ENCODE measurements around the gene RBMXL3. TPM values are rescaled to one million over a fixed set of nuclear protein-coding genes. Genes with fewer than 3 reads are reported as not detected.
"Not testable (repeated sequence)": the region's sequence is repeated elsewhere in the genome, so short reads cannot be mapped to it uniquely, and the experiment has no call there.

RBMXL3 gene
- total RNA-seq, 4 donors from 2014 or later = not detected

- 92% methylated on average over 64 of the region's 64 CpGs; no CpG with 5 or more reads in 1 of the 2 donors for WGBS, 2 donors (ENCODE audit: low coverage in 1 of 2)
- DNase-seq = no peak
- Histone ChIP-seq H3K27ac (no peak overlapping the region), H3K9me3 (no peaks in the 10 kb centered on the region), H3K4me3 (no peak overlapping the region), H3K27me3 (no peaks in the 10 kb centered on the region), H3K4me1 (no peaks in the 10 kb centered on the region), H3K36me3 (no peaks in the 10 kb centered on the region)
- TF ChIP-seq CTCF (IDR thresholded peaks at IDR 0.05) (no peak), POLR2AphosphoS5 (IDR thresholded peaks at IDR 0.05) (no peak), EP300 (IDR thresholded peaks at IDR 0.05; ENCODE audit: low read depth) (no peak), POLR2A (IDR thresholded peaks at IDR 0.05) (no peak)
- intact Hi-C loops (cut with DNase I; ENCODE audit: low total_unique reads) = no loop called here
- in situ Hi-C loops (cut with MboI; ENCODE audit: low pct_ligation_motif_present in 1 of 4, low pct_unique_long_range_greater_than_20kb in 1 of 4, low sequenced_read_pairs in 3 of 4) = no loop called here
These were observed 1.7 kb downstream of the RBMXL3 start for GRCh38 chrX:115190636-115191489.

- H3K27ac ChIP-seq = no peak overlapping the region
- TF ChIP-seq POLR2AphosphoS5 (IDR thresholded peaks at IDR 0.05) (no peak), CTCF (IDR thresholded peaks at IDR 0.05) (no peak), POLR2A (IDR thresholded peaks at IDR 0.05) (no peak), EP300 (IDR thresholded peaks at IDR 0.05; ENCODE audit: low read depth) (no peak)
- H3K4me3 ChIP-seq = no peak overlapping the region
- no peaks in the 10 kb centered on the region for H3K36me3 ChIP-seq
- H3K9me3 ChIP-seq = no peaks in the 10 kb centered on the region
- no peaks in the 10 kb centered on the region for H3K27me3 ChIP-seq
- DNase-seq = no peak
- intact Hi-C loops (cut with DNase I; ENCODE audit: low total_unique reads) = no loop called here
- no peaks in the 10 kb centered on the region for H3K4me1 ChIP-seq
- 94% methylated on average over 61 of the region's 64 CpGs; no CpG with 5 or more reads in 1 of the 2 donors for WGBS, 2 donors (ENCODE audit: low coverage in 1 of 2)
- in situ Hi-C loops (cut with MboI; ENCODE audit: low pct_ligation_motif_present in 1 of 4, low pct_unique_long_range_greater_than_20kb in 1 of 4, low sequenced_read_pairs in 3 of 4) = no loop called here
These were observed 2.5 kb downstream of the RBMXL3 start for GRCh38 chrX:115191490-115192243.

GRCh38 chrX:115192244-115192700 is 3.1 kb downstream of the RBMXL3 start:
- H3K9me3 ChIP-seq = no peaks in the 10 kb centered on the region
- no peaks in the 10 kb centered on the region for H3K27me3 ChIP-seq
- TF ChIP-seq POLR2A (IDR thresholded peaks at IDR 0.05) (no peak), CTCF (IDR thresholded peaks at IDR 0.05) (no peak), POLR2AphosphoS5 (IDR thresholded peaks at IDR 0.05) (no peak), EP300 (IDR thresholded peaks at IDR 0.05; ENCODE audit: low read depth) (no peak)

GRCh38 chrX:115204040-115204439 is 14.8 kb downstream of the RBMXL3 start:
- DNase-seq = no peak
- Histone ChIP-seq H3K36me3 (no peaks in the 10 kb centered on the region), H3K27me3 (no peaks in the 10 kb centered on the region), H3K27ac (no peak overlapping the region), H3K4me1 (no peaks in the 10 kb centered on the region), H3K4me3 (no peak overlapping the region), H3K9me3 (no peaks in the 10 kb centered on the region)
- in situ Hi-C loops (cut with MboI; ENCODE audit: low pct_ligation_motif_present in 1 of 4, low pct_unique_long_range_greater_than_20kb in 1 of 4, low sequenced_read_pairs in 3 of 4) (no loop called here), intact Hi-C loops (cut with DNase I; ENCODE audit: low total_unique reads) (no loop called here)
- 70 to 80% methylated on average over 1 of the region's 1 CpG for WGBS, 2 donors (ENCODE audit: low coverage in 1 of 2)
- no peak for TF ChIP-seq POLR2A (IDR thresholded peaks at IDR 0.05)
- no peak for TF ChIP-seq CTCF (IDR thresholded peaks at IDR 0.05)
- TF ChIP-seq EP300 (IDR thresholded peaks at IDR 0.05; ENCODE audit: low read depth) = no peak
- no peak for TF ChIP-seq POLR2AphosphoS5 (IDR thresholded peaks at IDR 0.05)

More at GRCh38 chrX:115192244-115192700, 3.1 kb downstream of the RBMXL3 start:
- Histone ChIP-seq H3K4me3 (no peak overlapping the region), H3K36me3 (no peaks in the 10 kb centered on the region), H3K27ac (no peak overlapping the region), H3K4me1 (no peaks in the 10 kb centered on the region)
- 92% methylated on average over 28 of the region's 35 CpGs; no CpG with 5 or more reads in 1 of the 2 donors for WGBS, 2 donors (ENCODE audit: low coverage in 1 of 2)
- intact Hi-C loops (cut with DNase I; ENCODE audit: low total_unique reads) (no loop called here), in situ Hi-C loops (cut with MboI; ENCODE audit: low pct_ligation_motif_present in 1 of 4, low pct_unique_long_range_greater_than_20kb in 1 of 4, low sequenced_read_pairs in 3 of 4) (no loop called here)
- DNase-seq = no peak

GRCh38 chrX:115209547-115209946 is 20.3 kb downstream of the RBMXL3 start:
- H3K4me1 ChIP-seq; H3K36me3 ChIP-seq; H3K9me3 ChIP-seq; H3K4me3 ChIP-seq; H3K27ac ChIP-seq; intact Hi-C loops (cut with DNase I; ENCODE audit: low total_unique reads); H3K27me3 ChIP-seq; in situ Hi-C loops (cut with MboI; ENCODE audit: low pct_ligation_motif_present in 1 of 4, low pct_unique_long_range_greater_than_20kb in 1 of 4, low sequenced_read_pairs in 3 of 4); DNase-seq: not testable (repeated sequence)

Measured in transverse colon (tissue), 4 donors.